GM21737 (cell line): Measurements from ENCODE around the gene AMN.

Source experiments
- ATAC-seq: cut with Tn5 transposase; IDR thresholded peaks from one replicate; pipeline ENCODE4 v1.9.1; 2021; ENCODE audit warnings: mild to moderate bottlenecking, moderate library complexity; ENCODE audit not compliant: unreplicated experiment

The AMN gene

DNA sequence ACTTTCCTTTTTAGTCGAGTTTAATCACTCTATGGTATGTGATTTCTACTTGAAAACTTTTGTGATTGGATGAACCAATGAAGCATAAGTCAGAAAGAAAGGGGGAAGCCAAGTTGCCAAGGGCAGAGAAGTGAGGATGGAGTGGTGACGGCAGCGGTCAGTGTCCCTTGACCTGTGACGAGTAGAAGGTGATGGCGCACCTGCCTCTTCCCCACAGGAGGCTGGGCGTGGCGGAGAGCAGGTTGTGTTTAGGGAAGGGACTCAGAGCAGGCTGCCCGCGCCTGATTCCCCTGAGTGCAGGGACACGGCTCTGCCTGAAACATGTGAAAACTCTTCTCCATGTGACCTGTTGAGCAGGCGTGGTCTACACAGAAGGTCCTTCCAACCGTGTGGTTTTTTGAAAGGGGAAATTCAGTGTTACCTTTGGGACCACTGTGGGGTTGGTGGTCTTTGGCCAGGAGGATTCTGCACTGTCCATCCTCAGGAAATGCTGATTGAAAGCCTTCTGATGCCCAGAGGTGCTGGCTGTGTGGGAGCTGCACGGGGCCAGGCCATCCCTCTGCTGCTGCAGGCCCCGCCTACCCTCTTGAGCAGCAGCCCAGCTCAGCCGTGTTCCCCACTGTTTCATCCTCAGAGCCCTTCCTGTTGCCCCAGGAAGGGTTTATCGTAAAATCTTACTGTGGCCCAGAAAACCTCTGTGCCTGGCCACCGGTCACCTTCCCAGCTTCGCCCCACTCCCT lies 23.5 kb upstream of the AMN start:
- no peak for ATAC-seq

DNA sequence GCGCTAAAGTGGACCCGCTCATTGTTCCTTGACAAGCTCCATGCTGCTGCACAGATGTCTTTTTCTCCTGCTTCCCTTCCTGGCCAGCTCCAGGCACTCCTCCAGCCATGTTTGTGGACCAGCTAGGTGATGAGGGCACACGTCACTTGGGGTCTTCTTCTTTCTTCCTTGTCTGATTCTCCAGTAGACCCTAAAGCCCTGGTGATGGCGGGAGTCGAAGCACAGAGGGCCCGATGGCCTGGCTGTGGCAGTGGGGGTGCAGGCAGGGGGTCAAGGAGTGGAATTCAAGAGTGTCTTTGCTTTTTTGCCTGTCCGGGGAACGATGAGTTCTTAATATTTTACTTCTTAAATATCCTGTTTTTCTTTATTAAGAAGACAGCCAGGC lies 23.0 kb upstream of the AMN start:
- no peak for ATAC-seq

DNA sequence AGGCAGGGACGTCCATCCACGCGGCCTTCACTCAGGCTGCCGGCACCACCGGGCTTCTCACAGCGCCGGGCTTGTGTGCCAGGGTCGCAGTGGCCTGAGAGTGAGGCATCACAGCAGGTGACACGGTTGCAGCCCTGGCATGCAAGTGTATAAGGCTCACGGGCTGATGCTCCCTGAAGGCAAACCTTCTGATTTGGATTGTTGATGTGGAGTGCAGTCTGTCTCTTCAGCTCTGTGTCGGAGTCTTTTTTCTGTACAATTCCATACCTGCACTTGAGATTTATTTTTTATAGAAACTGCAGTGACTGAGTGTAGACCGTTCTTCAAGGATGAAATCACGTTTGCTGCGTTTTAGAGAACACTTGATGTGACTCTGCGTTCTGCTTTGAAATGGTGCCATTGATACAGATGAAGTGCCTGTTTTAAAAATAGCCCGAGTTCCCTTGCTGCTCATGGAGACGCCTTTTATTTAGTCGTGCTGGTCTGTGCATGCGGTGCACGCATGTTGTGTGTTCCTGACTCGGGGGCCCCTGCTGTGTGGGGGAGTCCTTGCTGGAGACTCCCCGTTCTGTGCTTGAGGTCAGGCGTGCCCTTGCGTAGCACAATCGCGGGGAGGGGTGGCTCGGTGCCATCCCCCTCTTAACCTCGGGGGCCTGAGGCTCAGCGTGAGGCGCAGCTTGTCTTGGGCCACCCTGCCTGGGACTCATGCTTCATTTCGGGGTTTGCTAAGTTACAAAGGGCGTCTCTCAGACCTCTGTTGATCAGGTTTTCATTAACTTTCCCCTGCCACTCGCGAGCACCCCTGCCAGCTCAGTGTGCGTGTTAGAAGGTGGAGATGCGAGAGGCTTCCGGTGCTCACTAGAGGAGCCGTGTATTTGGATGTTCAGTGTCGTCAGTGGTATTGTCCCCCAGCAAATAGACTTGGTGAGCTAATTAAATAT lies 21.6 kb upstream of the AMN start:
- peak; percentile 46 for ATAC-seq

DNA sequence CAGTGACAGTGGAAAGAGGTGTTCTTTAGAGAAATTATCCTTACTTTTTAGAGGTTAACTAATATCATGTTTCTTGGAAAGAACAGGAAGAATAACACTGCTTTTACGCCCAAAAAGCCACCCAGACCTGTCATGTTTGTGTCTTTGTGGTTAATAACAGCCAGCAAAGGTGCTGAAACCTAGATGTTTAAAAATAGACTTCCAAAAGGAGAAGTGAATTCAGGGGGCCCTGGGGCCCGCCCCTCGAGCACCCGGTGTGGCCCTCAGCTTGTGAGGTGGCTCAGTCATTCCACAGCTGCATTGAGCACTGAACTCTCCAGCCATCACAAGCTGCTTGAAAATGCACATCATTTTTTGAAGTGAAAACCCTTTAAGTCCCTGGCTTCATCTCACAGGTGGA lies 20.8 kb upstream of the AMN start:
- peak; percentile 64 for ATAC-seq

DNA sequence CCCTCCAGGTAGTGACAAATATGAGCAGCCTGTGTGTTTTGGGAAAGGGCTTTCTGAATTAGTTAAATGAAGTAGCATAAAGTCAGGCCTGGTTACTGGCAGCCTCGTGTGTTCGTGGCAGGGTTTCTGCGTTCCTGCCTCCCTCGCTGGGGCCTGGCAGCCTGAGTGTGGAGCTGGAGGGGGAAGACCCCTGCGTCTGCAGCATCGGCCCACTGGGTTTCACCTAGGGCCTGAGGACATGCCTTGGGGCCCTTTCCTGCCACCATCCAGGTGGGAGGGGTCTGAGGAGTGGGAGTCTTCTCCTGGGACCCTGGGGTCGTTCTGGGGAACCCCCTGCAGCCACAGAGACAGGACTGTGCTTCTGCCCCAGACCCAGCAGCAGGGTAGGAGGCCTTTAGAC lies 20.4 kb upstream of the AMN start:
- peak; percentile 3 for ATAC-seq

DNA sequence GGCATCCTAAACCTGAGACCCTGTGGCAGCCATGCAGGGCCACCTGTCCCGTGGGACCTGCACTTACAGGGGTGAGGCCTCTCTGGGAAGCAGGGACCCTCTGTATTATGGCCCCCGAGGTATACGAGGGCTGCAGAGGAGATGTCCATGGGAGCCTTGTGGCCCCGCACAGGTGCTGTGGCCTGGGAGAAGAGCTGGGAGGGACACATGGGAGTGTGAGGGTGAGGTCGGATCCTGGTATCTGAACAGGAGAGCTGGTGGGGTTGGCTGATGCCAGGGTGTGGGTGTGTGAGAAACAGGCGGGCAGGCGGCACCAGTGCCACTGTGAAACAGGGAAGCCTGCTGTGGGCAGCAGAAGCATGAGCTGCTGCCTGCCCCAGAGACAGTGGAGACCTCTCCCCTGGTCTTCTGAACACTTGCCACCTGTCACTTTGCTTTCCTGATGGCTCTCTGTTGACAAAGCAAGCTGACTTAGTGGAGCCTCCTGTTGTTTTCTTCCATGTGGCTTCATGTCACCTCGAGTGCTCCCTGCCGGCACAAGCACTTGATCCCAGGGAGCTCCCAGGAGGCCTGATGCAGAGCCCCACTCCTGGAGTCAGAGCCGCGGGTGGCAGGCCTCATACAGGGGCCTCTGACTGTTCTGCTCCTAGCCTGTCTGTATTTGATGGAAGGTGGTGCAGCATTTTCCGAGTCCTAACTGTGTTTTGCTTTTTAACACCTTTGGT lies 19.8 kb upstream of the AMN start:
- ATAC-seq = no peak

DNA sequence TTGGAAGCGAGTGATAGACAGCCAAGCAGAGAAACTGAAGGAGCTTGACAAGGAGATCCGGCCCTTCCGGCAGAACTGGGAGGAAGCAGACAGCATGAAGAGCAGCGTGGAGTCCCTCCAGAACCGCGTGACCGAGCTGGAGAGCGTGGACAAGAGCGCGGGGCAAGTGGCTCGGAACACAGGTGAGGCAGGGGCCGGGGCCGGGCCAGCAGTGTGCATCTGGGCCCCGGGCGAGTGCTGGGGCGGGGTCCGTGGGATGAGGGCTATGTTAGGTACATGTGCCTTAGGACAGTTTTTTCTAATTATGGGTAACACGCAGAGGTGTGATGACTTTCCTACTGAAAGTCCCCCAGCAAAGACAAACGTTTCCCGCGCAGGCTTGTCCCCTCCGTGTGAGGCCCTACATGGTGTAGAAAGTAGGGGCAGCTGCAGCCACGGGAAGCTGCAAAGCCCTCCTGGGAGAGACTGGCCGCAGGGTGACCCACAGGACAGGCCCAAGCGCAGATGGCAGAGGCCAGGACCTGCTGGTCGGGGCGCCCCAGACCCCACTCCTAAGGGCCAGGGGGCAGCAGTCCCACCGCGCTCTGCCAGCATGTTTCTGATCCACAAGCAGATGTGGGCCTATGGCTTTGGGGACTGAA lies 19.1 kb upstream of the AMN start:
- no peak for ATAC-seq

DNA sequence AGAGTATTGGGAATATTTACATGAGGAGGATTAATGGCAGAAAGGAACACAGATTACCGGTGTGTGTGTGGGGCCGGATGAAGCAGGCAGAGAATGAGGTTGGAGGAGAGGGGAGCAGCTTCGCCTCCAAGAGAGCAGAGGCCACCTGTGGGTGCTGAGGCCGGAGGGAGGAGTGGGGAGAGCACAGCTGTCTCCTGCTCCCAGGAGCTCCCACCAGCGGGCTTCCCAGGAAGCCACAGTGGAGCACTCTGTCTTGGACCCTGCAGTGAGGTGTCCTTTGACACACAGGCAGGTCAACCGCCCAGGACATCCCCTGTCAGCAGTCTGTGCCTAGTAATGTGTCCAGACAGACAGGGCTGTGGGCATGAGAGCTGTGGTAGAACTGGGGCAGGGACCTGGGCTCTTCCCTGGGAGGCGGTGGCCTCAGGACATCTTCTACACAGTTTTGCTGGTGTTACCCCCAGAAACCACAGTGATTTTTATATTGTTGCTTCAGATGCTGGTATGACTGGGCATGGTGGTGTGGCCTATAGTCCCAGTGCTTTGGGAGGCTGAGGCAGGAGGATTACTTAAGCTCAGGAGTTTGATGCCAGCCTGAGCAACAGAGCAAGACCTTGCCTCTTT lies 18.5 kb upstream of the AMN start:
- ATAC-seq = no peak

DNA sequence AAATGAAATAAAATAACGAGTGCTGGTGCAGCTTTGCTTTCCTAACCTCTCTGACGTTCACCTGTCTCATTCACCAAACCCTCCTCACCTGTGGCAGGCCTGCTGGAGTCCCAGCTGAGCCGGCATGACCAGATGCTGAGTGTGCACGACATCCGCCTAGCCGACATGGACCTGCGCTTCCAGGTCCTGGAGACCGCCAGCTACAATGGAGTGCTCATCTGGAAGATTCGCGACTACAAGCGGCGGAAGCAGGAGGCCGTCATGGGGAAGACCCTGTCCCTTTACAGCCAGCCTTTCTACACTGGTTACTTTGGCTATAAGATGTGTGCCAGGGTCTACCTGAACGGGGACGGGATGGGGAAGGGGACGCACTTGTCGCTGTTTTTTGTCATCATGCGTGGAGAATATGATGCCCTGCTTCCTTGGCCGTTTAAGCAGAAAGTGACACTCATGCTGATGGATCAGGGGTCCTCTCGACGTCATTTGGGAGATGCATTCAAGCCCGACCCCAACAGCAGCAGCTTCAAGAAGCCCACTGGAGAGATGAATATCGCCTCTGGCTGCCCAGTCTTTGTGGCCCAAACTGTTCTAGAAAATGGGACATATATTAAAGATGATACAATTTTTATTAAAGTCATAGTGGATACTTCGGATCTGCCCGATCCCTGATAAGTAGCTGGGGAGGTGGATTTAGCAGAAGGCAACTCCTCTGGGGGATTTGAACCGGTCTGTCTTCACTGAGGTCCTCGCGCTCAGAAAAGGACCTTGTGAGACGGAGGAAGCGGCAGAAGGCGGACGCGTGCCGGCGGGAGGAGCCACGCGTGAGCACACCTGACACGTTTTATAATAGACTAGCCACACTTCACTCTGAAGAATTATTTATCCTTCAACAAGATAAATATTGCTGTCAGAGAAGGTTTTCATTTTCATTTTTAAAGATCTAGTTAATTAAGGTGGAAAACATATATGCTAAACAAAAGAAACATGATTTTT lies 17.1 kb upstream of the AMN start:
- no peak for ATAC-seq

DNA sequence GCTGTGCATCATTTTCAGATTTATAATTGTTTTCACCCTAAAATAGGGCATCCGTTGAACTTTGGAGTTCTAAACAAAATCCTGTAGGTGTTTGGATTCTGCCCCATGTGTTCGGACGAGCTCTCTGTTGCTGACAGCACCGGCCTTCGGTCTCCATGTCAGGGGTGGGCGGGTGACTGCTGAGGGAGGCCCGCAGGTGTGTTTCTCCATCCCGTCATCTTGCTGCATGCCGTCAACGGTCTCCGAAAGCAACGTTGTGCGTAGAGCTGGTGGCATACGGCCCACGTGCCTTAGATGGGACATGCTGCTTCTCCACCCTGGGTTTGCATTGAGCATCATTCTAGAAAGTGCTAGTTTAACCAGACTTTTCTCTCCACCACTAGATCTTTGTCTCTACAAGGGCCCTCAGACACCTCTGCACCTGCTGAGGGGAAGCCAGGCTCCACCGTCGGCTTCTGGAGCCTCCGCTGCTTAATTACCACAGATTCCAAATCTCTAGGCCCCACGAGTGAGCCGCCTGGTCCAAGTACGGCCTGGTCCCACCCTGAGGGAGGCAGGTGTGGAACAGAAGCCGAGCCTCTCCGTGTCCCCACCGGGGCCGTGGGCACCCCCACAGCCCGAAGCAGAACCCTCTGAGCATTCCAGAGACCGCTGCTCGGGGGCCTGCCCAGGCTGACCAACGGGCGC lies 15.7 kb upstream of the AMN start:
- ATAC-seq = no peak

DNA sequence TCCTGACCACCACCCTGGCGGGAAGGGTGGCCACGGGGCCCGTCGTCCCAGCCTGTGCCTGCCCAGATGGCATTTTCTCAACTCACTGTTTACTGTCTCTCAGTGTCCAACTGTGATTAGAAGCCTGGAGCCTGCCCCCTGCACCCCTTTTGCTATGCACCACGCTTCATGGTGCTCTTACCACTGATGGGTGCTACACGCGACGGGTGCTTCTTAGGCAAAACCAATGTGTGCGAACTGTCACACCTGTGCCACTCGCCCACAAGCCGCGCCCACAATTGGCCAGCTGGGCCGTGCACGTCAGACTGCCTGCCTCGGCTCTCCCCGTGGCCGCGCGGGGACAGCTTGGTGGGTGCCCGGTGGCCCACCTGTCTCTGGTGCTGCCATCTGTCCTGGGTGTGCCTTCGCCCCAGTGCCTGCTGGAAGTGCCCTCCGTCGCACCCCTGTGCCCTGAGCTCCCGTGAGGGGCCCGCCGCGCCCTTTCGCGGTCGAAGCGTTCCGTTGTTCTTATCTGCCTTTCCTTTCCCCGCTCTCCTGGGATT lies 15.1 kb upstream of the AMN start:
- no peak for ATAC-seq

DNA sequence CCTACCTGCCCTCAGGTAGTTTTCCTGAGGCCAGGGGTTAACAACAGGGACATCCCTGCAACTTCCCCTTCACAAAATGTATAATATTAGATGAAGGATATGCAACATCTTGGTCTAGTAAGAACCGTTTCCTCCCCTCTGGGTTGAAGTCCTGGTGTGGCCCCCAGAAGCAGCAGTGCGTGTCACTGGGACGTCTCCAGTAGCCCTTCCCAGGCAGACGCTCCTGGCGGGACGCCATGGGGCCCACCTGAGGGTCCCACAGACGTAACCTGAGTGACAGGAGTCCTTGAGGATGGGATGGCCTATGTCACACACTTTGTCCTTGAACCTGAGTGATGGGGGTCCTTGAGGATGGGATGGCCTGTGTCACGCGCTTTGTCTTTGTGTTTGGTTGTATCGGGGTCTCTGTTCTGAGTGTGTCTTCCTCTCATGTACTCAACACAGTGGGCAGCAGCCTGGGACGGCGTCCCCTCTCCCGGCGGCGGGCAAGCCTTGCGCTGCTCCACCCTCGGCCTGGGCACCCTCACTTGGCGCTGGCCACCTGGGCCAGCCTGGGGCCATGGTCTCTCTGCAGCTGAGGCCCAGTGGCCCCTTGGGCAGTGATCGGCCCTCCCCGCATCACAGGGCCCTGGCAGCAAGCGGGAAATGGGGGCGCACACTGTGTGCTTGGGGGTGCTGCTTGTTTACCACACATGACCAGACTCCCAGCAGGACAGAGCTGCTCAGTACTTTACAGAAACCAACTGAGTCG lies 14.3 kb upstream of the AMN start:
- no peak for ATAC-seq

DNA sequence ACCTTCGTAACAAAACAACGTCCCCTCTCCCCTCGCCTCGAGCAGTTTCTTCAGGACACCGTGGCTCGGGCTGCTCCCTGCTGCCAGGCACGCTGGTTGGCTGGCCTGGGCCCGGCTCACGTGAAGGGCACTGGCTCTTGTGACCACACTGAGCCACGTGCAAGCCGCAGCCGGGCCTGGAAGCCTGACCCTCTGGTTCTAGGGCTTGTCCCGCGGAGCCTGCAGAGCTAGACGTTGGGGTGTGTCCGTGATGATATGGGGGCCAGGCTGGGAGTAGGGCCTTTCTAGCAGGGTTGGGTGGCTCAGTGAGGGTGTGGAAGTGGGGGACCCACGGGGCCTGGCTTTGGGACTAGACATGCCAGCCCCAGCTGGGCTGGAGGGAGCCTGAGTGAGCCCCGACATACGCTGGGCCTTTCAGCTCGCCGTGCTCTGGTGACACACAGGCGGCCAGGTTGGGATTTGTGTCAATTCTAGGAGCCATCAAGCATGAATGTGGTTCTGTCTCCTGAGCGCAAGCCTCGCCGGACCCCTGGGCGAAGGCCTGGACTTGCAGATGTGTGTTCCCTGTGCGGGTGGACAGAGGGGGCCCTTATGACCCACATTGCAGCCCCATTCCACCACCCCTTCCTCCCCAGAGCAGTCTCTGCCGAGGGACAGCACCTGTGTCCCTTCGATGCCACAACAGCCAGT lies 13.6 kb upstream of the AMN start:
- ATAC-seq = no peak

DNA sequence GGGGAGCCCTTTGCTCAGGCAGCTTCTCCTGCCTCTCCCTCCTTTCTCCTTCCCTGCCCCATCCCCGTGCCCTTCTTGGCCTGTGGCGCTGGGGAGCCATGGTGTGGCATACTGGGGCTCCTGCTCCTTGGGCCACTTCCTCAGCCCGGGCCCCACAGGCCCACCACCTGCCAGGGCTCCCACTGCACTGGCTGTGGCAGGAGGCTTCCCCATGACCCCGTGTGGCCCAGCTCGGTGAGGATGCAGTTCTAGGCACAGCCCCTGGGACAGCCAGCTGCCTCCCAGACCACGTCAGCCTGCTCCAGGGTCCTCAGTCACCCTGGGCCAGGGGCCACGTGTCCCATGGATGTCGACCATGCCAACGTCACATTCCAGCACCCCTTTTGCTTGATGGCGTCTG lies 13.0 kb upstream of the AMN start:
- ATAC-seq = no peak

DNA sequence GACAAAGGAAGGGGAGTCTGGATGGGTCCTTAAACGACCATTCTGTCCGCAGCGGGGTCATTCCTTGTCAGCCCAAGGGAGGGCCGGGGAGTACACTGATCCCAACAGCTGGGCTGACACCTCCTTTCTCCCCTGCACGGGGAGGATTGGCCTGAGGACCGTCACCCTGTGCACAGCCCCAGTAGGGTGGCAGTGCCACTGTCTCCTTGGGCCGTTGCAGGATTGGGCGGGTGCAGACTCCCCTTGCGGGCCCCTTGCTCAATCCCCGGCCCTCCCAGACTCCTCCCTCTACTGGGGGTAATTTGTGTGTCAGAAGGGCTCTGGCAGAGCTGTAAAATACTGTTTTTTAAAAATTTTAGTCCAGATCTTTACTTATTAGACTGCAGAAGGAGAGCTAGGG lies 12.6 kb upstream of the AMN start:
- ATAC-seq = no peak

DNA sequence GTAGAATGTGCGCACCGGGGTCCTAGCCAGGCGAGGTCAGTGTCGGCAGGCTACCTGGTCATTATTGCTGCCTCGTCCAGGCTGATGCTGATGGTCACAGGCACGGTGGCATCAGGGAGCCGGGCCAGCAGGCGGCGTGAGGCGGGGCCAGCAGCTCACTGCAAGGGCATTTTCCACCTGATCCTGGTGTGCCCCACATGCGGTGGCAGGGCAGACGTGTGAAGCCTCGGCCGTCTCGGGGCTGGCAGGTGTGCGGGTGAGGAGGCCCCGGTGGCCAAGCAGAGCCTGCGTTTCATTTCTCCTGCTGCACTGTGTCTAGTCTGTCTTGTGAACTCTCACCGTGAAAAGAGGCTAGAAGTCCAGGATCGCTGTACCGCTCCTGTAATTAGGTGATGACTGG lies 12.0 kb upstream of the AMN start:
- no peak for ATAC-seq

DNA sequence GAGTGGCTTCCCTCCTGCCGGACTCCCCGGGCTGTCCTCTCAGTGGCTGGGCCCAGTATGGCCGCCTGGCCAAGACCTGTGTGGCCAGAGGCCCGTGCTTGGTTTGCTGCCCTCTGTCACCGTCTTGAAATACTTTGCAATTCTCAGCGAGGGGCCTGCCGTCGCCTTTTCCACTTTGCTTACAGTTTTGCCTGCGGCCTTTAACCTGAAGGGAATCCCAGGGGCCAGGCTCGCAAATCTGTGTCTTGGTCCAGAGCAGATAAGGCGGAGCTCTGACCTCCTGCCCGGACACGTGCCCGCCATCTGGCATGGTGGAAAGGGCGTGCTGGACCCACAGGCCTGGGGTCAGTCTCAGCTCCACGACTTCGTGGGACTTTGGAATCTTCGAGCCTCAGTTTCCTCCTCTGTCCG lies 10.9 kb upstream of the AMN start:
- ATAC-seq = no peak
